Ascending aorta (tissue), 2 donors: Measurements from ENCODE around the gene UTF1. TPM values are rescaled to one million over a fixed set of nuclear protein-coding genes. Genes with fewer than 3 reads are reported as not detected.

ENCODE experiments used
- DNase-seq, 2 donors: peaks; one replicate each; pipeline ENCODE4 v3.0.0-alpha.2; 2019; ENCODE audit warnings: low spot score in 2 of 2
- H3K27ac ChIP-seq, 2 donors: fragments of 200-600 bp; sonication (generic); one replicate each; pipeline ENCODE4 v1.5.1; 2016 to 2017; ENCODE audit warnings: mild to moderate bottlenecking in 1 of 2
- H3K27me3 ChIP-seq: fragments of 200-600 bp; sonication (generic); one replicate; pipeline ENCODE4 v1.5.1; 2017
- H3K36me3 ChIP-seq, 2 donors: fragments of 200-600 bp; sonication (generic); one replicate each; pipeline ENCODE4 v1.5.1; 2016
- H3K4me1 ChIP-seq, 2 donors: fragments of 200-600 bp; sonication (generic); one replicate each; pipeline ENCODE4 v1.5.1; 2016 to 2017; ENCODE audit warnings: mild to moderate bottlenecking in 1 of 2
- H3K4me3 ChIP-seq, 2 donors: fragments of 200-600 bp; sonication (generic); one replicate each; pipeline ENCODE4 v1.5.1; 2016 to 2017; ENCODE audit warnings: mild to moderate bottlenecking in 1 of 2
- H3K9me3 ChIP-seq, 2 donors: fragments of 200-600 bp; sonication (generic); one replicate each; pipeline ENCODE4 v1.5.1; 2016
- CTCF ChIP-seq, 3 experiments: fragments of 200-600 bp in 2 of 3; fragments of 450-650 bp in 1 of 3; sonication (generic) in 2 of 3; IDR thresholded peaks; one replicate each; pipeline ENCODE4 v1.5.1; 2016 to 2019; ENCODE audit warnings: antibody characterized with exemption in 3 of 3, mild to moderate bottlenecking in 1 of 3, moderate library complexity in 1 of 3
- intact Hi-C: fragments of 100-400 bp; cut with DNase I; formaldehyde crosslinking; loops from one replicate; pipeline ENCODE4 v1.15.1; 2023
- total RNA-seq: library from RNA; depleted of rRNA; stranded (reverse); fragments of >200 nt; gene quantifications from one replicate; pipeline ENCODE4 v1.1.0, GENCODE V29; 2016

UTF1 gene
- total RNA-seq, 1 donor from 2014 or later, result not detected

GRCh38 chr10:133200621-133201031 is 29.4 kb upstream of the UTF1 start:
- Histone ChIP-seq H3K27ac (no peak overlapping the region), H3K4me1 (no peaks in the 10 kb centered on the region), H3K9me3 (no peaks in the 10 kb centered on the region), H3K4me3 (no peak overlapping the region), H3K27me3 (no peaks in the 10 kb centered on the region), H3K36me3 (no peaks in the 10 kb centered on the region)
- intact Hi-C loops, result no loop called here
- TF ChIP-seq CTCF (IDR thresholded peaks at IDR 0.05), result no peak
- no peak for DNase-seq

GRCh38 chr10:133201151-133201947 is 28.7 kb upstream of the UTF1 start:
- Histone ChIP-seq H3K9me3 (no peaks in the 10 kb centered on the region), H3K27me3 (no peaks in the 10 kb centered on the region), H3K27ac (no peak overlapping the region), H3K36me3 (no peaks in the 10 kb centered on the region), H3K4me1 (no peaks in the 10 kb centered on the region), H3K4me3 (no peak overlapping the region)
- TF ChIP-seq CTCF (IDR thresholded peaks at IDR 0.05), result no peak
- intact Hi-C loops, result no loop called here
- DNase-seq, result no peak

GRCh38 chr10:133201948-133202725 is 27.9 kb upstream of the UTF1 start:
- intact Hi-C loops, result no loop called here
- Histone ChIP-seq H3K27me3 (no peaks in the 10 kb centered on the region), H3K27ac (no peak overlapping the region), H3K4me1 (no peaks in the 10 kb centered on the region), H3K4me3 (no peak overlapping the region), H3K36me3 (no peaks in the 10 kb centered on the region), H3K9me3 (no peaks in the 10 kb centered on the region)
- TF ChIP-seq CTCF (IDR thresholded peaks at IDR 0.05), result no peak
- no peak for DNase-seq

- intact Hi-C loops, result no loop called here
Observed at GRCh38 chr10:133202778-133203651, 27.0 kb upstream of the UTF1 start.

More at GRCh38 chr10:133202778-133203651, 27.0 kb upstream of the UTF1 start:
- no peak overlapping the region for H3K27ac ChIP-seq
- no peak for TF ChIP-seq CTCF (IDR thresholded peaks at IDR 0.05)
- H3K9me3 ChIP-seq, result no peaks in the 10 kb centered on the region
- DNase-seq, result no peak
- no peaks in the 10 kb centered on the region for H3K4me1 ChIP-seq
- H3K36me3 ChIP-seq, result no peaks in the 10 kb centered on the region
- no peak overlapping the region for H3K4me3 ChIP-seq
- H3K27me3 ChIP-seq, result no peaks in the 10 kb centered on the region
